ENCODE measurements around the gene TTC31.
"Not testable (repeated sequence)": the region's sequence is repeated elsewhere in the genome, so short reads cannot be mapped to it uniquely, and the experiment has no call there.

TTC31 gene

GRCh38 chr2:74464406-74464805 lies 18.5 kb upstream of the TTC31 start:
- Histone ChIP-seq H2AFZ (ENCODE audit: low read depth, low read length, severe bottlenecking) (peak overlapping the region; percentile 5), H3K9me3 (ENCODE audit: insufficient read depth, low read length) (no peaks in the 10 kb centered on the region), H3K9me2 (replicated peaks; ENCODE audit: insufficient read depth, low read length) (no peaks in the 10 kb centered on the region), H3K27me3 (ENCODE audit: low read length) (no peaks in the 10 kb centered on the region), H3K36me3 (ENCODE audit: low read length) (no peaks in the 10 kb centered on the region; the same call in 1 of the 2 replicates), H3K27ac (ENCODE audit: low read depth, low read length) (peak overlapping the region; percentile 66), H3F3A (ENCODE audit: insufficient read depth) (peaks cover 4% of the 10 kb centered on the region; the same call in 1 of the 2 replicates), H3K4me3 (ENCODE audit: insufficient read depth, low read length, poor library complexity, severe bottlenecking) (peak overlapping the region; percentile 64), H3K9ac (ENCODE audit: low read length) (peak overlapping the region; percentile 89), H3K4me2 (ENCODE audit: low read depth, low read length, poor library complexity, severe bottlenecking) (peak overlapping the region; percentile 93), H4K20me1 (ENCODE audit: low read depth, low read length) (no peaks in the 10 kb centered on the region), H3K79me2 (ENCODE audit: insufficient read depth, low read length) (peaks cover 11% of the 10 kb centered on the region)
- TF ChIP-seq CTCF (IDR thresholded peaks at IDR 0.05; ENCODE audit: insufficient read depth, low read length, poor library complexity, severe bottlenecking) (no peak), EZH2phosphoT487 (conservative IDR thresholded peaks at IDR 0.05; ENCODE audit: low read length) (no peak)

- not testable (repeated sequence) for H3K4me3 ChIP-seq (ENCODE audit: insufficient read depth, low read length, poor library complexity, severe bottlenecking); H3K27me3 ChIP-seq (ENCODE audit: low read length); H4K20me1 ChIP-seq (ENCODE audit: low read depth, low read length); H3K9me3 ChIP-seq (ENCODE audit: insufficient read depth, low read length); H2AFZ ChIP-seq (ENCODE audit: low read depth, low read length, severe bottlenecking); H3K27ac ChIP-seq (ENCODE audit: low read depth, low read length); H3K9me2 ChIP-seq (replicated peaks; ENCODE audit: insufficient read depth, low read length); H3K9ac ChIP-seq (ENCODE audit: low read length); H3K79me2 ChIP-seq (ENCODE audit: insufficient read depth, low read length); H3K36me3 ChIP-seq (ENCODE audit: low read length); H3K4me2 ChIP-seq (ENCODE audit: low read depth, low read length, poor library complexity, severe bottlenecking)
- peaks cover 24% of the 10 kb centered on the region for H3F3A ChIP-seq (ENCODE audit: insufficient read depth)
Measured at GRCh38 chr2:74470742-74471141, 12.1 kb upstream of the TTC31 start.

GRCh38 chr2:74471332-74472065 lies 11.4 kb upstream of the TTC31 start:
- Histone ChIP-seq H3K79me2 (ENCODE audit: insufficient read depth, low read length) (no peaks in the 10 kb centered on the region), H3K27ac (ENCODE audit: low read depth, low read length) (peak overlapping the region; percentile 89), H3F3A (ENCODE audit: insufficient read depth) (peaks cover 20% of the 10 kb centered on the region), H3K4me3 (ENCODE audit: insufficient read depth, low read length, poor library complexity, severe bottlenecking) (peak overlapping the region; percentile 72), H3K9me2 (replicated peaks; ENCODE audit: insufficient read depth, low read length) (no peaks in the 10 kb centered on the region), H3K27me3 (ENCODE audit: low read length) (no peaks in the 10 kb centered on the region), H2AFZ (ENCODE audit: low read depth, low read length, severe bottlenecking) (peak overlapping the region; percentile 88), H3K9ac (ENCODE audit: low read length) (peak overlapping the region; percentile 78), H3K4me2 (ENCODE audit: low read depth, low read length, poor library complexity, severe bottlenecking) (peak overlapping the region; percentile 98), H3K36me3 (ENCODE audit: low read length) (no peaks in the 10 kb centered on the region), H4K20me1 (ENCODE audit: low read depth, low read length) (no peaks in the 10 kb centered on the region), H3K9me3 (ENCODE audit: insufficient read depth, low read length) (no peaks in the 10 kb centered on the region)
- TF ChIP-seq CTCF (IDR thresholded peaks at IDR 0.05; ENCODE audit: insufficient read depth, low read length, poor library complexity, severe bottlenecking) = no peak
- no peak for TF ChIP-seq EZH2phosphoT487 (conservative IDR thresholded peaks at IDR 0.05; ENCODE audit: low read length)

All from SU-DHL-6 (cell line).